HG02642 (cell line): ENCODE measurements around the gene APCDD1L.
"Not testable (repeated sequence)": the region's sequence is repeated elsewhere in the genome, so short reads cannot be mapped to it uniquely, and the experiment has no call there.

ENCODE experiments used
- ATAC-seq: cut with Tn5 transposase; IDR thresholded peaks from one replicate; pipeline ENCODE4 v1.9.1; 2021; ENCODE audit warnings: mild to moderate bottlenecking; ENCODE audit not compliant: unreplicated experiment, poor library complexity

The APCDD1L gene

DNA sequence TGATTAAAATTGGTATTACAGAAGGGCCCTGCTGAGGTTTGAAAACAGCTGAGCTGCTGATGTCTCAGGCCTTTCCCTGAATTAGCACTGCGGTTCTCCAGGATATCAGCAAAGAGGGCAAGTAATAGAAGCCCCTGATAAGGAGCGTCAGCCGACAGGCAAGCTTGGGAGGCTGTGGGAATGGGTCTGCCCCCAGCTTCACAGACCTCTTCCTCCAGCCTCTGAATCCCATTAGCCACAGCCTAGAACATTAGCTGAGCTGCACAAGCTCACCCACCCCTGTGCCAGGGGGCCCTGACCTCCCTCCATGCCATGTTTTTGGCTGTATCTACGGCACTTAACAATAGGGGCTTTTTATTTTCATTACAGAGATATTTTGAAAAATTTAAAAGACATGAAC is 66.2 kb downstream of the APCDD1L start:
- ATAC-seq = no peak

DNA sequence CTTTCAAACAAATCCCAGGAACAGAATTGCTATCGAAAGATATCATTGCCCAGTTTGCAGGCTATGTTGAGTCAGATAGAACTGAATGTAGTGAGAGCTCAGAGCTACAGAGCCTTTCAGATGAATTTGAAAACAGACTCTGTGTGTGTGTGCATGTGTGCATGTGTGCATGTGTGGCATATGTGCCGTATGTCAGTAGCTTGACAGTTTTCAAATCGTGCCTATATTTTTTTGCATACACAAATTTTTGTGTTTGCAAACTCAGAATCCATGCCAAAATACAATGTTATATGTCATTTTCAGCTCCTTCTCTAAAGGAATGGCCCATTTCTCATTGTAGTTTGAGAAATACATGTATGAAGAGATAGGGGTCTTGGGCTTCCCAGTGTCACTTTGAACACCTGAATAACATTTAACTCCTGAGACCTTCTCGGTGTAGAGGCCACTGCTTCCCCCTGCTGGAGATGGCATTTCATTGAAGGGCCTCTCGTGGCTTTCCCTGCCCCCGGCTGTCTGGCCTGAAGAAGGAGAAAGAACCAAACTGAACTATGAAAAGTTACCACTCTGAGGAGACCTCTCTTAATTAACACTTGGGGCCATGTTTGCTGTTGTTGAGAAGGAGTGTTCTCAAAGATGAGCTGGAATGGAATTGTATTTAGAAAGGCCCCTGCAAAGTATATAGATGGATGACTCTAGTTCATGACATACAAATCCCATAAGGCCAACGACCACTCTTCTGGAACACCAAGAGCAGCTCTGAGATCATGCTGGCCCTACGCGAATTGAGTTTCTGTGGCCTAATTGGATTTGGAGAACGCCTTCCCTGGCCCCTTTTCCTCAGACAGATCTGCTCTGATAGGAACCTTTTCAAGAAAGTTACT is 67.4 kb downstream of the APCDD1L start:
- ATAC-seq = no peak

DNA sequence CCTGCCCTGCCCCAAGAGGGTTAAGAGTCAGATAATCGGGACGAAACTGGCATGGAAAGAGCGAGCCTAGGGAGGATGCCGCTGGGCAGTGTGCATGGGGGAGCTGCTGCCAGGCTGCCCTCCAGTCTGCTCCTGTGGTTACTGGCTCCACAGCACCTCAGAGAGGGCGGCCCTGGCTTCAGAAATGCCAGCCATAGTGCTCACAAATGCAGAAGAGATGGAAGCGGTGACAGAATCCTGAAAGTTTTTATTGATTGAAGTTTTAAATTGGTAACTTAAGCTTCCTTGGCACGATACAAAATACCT is 68.3 kb downstream of the APCDD1L start:
- ATAC-seq = no peak

DNA sequence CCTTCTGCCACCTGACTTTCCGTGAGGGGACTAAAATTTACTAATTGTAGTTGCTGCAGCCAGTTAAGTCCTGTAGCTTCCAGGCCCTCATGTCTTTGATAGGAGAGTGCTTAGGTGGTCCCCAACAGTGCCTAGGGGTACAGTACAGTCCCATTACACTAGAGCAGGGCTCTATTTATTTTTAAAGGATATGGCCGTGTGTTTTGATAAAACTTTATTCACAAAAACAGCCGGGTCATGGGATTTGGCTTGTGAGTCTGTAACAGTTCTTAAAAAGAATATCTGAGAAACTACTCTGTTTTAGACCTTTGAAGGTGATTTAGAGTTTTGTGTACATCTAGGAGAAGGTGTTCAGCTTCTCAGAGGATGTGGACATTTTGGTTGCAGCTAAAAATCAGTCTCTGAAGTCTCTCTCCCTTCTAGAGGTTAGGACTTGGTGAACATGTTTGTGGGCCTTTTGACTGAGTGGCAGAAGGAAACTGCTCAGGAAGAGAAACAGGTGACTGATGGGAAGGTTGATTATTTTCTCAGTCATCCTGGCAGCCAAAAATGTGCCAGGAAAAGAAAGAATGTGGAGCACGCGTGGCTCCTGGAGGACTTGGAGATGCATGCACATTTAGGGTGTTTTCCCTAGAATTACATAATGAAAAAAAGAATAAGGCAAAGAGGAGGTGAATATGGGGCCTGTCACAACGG is 68.8 kb downstream of the APCDD1L start:
- no peak for ATAC-seq

DNA sequence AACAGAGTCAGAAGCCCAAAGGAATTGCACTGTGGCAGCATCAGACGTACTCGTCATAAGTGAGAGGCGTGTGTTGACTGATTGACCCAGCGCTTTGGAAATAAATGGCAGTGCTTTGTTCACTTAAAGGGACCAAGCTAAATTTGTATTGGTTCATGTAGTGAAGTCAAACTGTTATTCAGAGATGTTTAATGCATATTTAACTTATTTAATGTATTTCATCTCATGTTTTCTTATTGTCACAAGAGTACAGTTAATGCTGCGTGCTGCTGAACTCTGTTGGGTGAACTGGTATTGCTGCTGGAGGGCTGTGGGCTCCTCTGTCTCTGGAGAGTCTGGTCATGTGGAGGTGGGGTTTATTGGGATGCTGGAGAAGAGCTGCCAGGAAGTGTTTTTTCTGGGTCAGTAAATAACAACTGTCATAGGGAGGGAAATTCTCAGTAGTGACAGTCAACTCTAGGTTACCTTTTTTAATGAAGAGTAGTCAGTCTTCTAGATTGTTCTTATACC is 70.4 kb downstream of the APCDD1L start:
- no peak for ATAC-seq

DNA sequence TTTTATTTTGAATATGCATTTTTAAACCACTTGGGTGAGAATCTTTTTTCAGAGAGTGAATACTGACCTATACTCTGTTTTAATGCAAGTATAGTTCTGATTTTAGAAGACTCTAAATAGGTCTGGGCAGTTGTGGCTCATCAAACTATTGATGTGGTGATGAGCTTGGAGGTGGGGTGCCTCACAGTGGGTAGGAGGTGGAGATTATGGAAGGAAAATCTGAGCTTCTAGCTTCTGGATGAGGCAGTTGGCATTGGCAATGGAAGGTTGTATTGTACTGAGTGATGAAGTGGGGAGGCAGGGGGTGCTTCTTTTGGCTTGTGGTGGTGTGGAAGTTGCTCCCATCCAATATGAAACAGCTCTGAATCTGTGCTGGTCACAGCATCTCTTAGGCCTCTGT is 73.5 kb downstream of the APCDD1L start:
- no peak for ATAC-seq

DNA sequence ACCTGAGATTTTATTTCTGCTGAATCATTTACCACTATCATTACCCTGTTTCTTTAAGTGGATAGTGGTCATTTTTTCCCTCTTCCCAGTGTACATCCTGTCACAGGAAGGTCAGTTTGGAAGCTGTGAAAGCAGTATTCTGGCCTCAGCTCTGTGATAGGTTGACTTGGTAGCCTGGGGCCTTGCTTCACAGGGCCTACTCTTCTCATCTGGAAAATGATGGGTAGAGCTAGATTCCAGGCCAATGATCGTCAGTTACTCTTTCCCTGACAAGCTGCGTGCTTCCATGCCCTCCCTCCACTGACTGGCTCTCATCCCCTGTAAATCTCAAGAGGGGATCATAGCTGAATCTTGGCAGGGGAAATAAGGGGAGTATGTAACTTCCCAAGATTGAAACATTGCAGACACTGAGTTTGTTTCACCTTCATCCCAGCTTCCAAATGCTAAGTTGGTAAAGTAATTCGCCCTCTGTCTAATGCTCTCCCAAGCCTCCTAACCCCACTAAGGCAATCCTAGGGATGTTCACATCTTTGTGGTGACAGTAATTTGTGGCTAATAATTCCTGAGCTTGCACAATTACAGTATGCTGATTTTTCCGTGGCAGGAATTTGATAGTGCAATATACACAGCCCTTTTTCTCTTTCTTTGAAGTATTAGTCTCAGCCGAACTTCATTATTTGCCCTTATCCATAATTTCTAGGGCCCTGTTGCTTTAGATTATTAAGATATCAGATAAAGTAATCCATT is 75.0 kb downstream of the APCDD1L start:
- ATAC-seq = no peak

DNA sequence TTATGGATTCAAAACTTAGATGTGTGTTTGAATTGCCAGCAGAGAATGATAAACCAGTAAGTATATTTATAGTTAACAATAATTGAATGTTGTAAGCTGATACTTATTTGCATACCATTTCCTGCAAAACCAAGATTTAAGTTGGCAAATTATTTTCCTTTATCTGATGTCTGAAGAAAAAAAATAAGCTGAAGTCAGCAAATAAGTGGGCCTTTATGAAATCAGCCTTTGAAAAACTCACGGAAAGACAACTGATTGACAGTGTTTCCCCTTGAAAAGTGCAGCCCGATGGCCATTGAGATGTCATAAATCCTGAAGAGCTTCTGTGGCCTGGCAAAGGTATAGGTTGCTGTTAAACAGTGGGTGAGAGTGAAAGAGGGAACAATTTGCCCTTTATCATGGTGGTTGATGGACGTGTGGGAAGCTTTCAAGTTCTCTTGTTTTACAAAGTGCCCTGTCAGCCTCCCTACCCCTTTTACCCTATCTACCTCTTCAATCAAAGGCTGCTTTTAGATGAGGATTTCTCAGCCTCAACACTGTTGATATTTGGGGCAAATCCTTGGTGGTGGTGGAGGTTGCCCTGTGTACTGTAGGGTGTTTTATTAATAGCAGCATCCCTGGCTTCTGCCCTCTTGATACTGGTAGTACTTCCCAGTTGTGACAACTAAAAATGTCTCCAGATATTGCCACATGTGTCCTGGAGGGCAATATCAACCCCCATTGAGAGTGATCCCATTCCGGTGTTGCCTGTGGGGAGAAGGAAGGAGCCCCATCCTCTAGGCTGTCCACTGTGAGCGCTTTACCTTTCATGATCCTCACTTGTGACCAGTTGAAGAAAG is 76.0 kb downstream of the APCDD1L start:
- ATAC-seq = no peak

DNA sequence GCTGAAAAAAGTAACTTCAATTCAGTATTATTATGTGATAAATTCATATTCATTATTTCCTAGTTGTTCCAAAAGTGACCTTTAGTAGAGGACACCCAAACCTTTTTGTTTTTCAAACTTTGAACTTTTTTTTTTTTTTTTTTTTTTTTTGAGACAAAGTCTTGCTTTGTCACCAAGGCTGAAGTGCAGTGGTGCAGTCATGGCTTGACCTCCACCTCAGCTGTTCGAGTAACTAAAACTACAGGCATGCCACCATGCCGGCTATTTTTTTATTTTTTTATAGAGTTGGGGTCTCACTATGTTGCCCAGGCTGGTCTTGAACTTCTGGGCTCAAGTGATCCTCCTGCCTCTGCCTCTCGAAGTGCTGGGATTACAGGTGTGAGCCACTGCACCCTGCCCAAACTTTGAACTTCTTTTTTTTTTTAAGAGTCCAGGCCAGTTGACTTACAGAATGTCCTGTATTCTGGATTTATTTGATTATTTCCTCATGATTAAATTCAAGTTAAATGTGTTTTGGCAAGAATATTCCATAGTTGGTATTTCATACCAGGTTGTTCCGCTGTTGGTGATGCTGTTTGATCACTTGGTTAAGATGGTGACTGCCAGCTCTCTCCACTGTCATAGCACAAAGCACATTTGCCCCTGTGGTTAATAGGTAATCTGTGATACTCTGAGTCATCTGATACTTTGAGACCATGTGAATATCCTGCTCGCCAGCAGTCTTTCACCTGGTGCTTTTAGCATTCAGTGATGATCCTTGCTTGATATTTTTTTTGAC is 78.1 kb downstream of the APCDD1L start:
- peak; percentile 57 for ATAC-seq

DNA sequence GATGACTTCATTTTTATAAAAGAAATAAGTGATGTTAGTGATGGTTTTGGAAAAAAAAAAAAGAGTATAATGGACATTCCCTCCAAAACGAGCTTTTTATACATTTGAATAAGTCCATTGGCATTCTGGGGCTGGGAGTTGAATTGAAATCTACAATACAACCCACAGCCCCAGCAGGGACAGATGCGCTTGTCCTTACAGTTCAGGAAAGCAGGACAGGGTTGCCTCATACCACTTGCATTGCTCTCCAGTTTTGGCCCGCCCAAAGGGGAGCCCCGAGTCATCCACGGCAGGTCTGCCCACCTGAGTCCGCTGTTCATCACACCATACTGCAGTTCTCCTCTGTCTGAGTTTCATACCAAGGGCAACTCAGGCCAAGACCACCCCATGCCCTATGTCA is 80.0 kb downstream of the APCDD1L start:
- ATAC-seq = no peak

DNA sequence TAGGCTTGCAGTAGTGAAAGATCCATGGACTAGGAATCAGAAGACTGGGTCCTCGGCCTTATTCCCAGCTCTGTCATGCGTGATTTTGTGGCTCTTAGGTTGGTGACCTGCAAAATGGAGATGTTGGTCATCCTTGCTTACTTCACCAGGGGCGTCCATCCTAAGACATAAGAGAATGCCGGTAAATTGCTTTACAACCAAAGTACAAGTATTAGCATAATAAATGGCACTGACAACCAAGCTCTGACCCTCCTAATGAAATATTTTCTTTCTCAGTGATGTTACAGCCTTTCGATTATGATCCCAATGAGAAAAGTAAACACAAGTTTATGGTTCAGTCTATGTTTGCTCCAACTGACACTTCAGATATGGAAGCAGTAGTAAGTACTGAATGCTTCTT is 80.9 kb downstream of the APCDD1L start:
- ATAC-seq = no peak

DNA sequence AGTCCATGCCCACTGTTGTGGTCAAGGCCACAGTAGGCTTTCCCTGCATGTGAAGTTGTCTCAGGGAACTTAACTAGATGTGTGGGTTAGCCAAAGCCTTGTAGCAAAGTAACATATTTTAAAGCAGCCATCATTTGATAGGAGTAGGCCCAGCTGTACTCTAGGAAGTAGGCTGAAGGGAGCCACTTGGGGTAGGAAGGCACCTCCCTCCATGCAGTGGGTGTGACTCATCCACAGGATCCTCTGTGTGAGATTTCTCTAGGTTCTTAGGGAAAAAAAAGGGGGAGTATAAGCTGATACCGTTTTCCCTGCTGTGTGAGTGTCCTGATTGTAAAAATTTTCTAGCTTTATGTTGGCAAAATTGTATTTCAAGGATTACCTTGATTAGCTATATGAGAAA is 81.4 kb downstream of the APCDD1L start:
- no peak for ATAC-seq

DNA sequence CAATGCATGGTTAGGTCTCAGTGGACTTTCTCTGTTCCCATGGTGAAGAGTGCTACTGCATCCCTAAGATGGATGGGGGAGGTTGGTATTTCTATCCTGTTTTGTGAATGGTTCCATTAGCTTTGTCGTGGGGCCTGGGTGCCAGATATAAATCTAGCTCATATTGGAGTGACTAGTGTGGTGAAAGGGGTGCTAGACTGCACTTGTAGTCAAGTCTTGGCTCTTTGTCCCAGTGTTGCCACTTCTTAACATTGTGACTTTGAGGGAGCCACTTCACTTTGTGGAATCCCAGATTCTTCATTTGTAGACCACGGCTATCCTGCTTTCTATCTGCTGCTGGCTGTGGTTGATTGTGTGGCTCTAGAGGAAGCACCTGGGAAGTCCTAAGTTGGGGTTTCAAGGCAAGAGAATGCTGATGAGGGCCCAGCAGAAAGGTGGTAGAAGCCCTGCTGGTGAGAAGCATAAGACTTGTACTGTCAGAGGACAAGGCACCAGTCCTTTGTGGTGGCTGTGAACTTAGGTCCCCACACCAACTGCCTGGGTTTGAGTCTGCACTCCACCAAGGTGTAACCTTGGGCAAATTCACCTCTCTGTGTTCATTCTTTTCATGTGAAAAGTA is 82.1 kb downstream of the APCDD1L start:
- no peak for ATAC-seq

DNA sequence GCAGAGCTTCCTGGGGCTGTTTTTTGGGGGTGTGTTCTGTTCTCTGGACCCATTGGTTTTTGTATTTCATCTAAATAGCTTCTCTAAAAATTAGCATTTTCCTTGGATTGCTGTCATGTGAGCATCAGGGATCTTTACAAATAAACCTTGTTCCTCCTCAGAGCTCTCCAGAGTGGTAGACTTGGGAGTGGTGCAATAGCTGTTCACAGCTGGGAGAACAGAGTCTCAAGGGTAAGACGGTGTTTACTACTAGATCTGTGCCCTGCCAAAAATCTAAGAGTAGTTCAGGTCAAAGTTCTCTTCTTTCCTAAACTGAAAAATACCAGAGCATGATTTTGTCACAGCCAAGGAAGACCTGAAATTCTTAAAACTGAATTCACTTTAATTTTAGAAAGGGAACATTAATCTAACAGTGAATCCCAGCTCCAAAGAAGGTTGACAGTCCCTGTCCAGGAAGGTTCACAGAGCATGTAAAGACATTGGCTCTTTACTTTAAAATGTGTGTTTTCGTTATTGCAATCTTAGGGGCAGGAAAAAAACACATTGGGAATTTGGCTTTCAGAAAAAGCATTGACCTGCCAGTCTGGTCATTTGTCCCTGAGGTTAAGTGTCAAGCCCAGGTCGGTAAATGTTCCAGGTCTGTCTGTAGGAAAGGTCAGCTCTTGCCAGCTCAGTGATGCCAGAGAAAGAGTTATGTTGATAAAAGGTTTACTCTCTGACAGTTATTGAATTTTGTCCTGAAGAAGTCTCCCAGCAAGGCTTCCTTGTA is 82.8 kb downstream of the APCDD1L start:
- no peak for ATAC-seq

DNA sequence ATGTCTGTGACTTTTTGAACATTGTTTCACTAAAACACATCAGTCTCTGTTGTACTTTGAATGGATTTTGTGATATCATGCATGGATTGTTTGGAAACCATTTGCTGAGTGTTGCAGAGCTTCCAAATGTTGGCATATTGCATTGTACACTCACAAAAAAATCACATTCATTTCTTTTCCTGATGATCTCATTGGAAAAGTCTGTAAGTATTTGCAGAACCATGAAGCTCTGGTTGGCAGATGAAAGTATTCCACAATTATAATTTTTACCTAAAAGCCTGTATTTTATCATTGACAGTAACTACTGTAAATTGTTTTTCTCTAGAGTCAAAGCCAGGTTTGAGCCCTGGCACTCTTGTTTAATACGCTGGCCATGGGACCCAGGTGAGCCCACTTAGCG is 84.1 kb downstream of the APCDD1L start:
- ATAC-seq = no peak

DNA sequence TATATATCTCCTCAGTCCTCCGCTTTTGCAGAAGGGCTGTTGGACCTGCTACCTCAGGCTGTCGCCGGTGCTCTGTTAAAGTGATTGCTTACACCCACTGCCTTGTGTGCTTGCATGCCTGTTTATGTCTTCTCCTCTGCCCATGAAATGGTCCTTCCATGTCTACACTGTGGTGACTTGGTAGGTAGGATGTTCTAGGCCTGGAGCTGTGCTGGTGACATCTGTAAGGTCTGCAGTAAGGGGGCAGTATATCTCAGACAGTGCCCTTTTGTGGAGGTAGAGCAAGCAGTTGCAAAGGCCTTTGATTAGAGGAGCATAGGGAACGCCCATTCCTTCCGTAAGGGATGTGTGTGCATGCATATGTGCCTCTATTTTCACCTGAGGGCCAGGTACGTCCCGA is 85.9 kb downstream of the APCDD1L start:
- ATAC-seq = no peak

DNA sequence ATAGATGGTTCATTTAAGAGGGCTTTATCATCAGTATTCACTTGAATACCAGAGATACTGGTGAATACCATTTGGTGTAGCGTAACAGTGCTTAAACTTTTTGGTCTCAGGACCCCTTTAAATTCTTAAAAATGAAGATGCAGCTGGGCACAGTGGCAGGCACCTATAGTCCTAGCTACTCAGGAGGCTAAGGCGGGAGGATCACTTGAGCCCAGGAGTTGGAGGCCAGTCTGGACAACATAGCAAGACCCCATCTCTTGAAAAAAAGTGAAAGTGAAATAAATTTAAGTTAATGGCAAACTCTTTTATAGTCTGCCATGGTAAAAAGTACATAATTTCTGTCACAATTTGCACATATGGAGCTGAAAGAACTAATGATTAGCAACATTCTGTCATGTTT is 86.8 kb downstream of the APCDD1L start:
- no peak for ATAC-seq

DNA sequence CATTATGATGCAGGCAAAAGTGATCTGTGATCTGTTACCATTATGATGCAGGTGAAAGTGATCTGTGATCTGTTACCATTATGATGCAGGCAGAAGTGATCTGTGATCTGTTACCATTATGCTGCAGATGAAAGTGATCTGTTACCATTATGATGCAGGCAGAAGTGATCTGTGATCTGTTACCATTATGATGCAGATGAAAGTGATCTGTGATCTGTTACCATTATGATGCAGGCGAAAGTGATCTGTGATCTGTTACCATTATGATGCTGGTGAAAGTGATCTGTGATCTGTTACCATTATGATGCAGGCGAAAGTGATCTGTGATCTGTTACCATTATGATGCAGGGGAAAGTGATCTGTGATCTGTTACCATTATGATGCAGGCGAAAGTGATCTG is 87.6 kb downstream of the APCDD1L start:
- not testable (repeated sequence) for ATAC-seq
